Stimulated activated naive CD4-positive, alpha-beta T cell (primary cell): ENCODE results near the gene DCUN1D3.
"Not testable (repeated sequence)": the region's sequence is repeated elsewhere in the genome, so short reads cannot be mapped to it uniquely, and the experiment has no call there.

Source experiments
- DNase-seq, 6 experiments: peaks; one replicate each; lab custom pipeline; 2025; lab: John Stamatoyannopoulos, UW

Gene DCUN1D3

DNA sequence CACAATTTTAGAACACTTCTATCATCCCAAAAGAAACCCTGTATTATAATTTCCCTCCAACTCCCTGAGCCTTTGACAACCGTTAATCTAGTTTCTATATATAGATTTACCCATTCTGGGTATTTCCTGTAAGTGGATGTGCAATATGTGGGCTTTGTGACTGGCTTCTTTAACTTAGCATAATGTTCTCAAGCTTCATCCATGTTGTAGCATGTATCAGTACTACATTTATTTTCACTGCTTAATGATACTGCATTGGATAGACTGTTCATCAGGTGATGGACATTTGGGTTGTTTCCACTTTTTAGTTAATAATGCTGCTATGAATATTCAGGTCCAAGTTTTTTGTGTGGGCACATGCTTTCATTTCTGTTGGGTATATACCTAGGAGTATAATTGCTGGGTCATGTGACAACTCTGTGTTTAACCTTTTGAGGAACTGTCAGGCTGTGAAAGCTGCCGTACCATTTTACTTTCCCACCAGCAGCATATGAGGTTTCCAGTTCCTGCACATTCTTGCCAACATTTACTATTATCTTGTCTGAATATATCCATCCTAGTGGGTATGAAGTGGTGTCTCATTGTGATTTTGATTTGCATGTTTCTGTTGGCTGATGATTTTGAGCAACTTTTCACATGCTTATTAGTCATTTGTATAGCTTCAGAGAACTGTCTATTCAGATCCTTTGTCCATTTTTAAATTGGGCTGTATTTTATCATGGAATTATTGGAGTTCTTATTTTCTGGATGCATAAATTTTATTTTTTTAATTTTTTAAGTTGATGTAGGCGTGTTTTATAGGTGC is 77.4 kb downstream of the DCUN1D3 start:
- DNase-seq = no peak

DNA sequence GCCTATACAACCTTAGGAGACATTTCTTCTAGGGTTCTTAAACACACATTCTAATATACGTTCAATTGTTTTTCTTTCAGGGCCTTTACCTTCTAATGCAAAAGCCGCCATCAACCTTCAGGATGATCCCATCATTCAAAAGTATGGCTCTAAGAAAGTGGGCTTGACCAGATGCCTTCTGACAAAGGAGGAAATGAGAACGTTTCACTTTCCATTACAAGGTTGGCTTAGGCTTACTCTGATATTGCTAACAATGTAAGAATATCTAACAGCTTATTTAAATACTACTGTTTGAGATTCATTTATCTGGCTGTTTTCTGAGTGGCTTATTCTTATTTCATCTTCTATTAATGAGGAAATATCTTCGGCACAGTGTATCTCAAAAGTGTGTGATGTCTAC is 78.5 kb downstream of the DCUN1D3 start:
- DNase-seq = no peak

DNA sequence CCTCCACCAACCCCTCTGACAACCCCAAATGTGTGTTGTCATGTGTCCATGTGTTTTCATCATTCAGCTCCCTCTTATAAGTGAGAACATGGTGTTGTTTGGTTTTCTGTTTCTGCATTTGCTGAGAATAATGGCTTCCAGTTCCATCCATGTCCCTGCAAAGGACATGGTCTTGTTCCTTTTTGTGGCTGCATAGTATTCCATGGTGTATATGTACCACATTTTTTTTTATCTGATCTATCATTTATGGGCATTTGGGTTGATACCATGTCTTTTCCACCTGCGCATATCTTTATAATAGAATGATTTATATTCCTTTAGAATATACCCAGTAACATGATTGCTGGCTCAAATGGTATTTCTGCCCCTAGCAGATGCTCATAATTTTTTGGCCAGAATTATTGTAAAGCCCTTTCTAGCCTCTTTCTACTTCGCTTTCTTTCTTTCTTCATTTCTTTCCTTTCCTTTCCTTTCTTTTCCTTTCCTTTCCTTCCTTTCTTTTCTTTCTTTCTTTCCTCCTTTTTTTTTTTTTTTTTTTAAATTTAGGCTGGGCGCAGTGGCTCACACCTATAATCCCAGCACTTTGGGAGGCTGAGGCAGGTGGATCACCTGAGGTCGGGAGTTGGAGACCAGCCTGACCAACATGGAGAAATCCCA is 81.1 kb downstream of the DCUN1D3 start:
- DNase-seq = no peak

DNA sequence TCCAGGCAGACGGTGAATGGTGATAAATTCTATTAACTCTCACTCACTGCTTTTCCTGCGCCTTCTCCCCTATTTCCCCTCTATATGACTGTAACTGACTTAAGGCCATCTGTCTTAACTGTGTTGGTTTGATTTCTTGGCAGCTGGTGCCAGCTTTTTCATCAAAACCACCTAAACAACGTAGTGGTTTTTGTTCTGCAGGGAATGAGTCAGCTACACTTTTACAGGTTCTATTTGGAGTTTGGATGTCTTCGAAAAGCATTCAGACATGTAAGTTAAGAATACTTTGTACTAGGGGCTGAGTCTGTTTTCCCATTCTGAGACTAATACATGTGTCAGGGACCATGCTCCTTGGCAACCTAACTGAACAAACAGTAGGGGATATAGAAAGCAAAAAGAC is 85.4 kb downstream of the DCUN1D3 start:
- no peak for DNase-seq

DNA sequence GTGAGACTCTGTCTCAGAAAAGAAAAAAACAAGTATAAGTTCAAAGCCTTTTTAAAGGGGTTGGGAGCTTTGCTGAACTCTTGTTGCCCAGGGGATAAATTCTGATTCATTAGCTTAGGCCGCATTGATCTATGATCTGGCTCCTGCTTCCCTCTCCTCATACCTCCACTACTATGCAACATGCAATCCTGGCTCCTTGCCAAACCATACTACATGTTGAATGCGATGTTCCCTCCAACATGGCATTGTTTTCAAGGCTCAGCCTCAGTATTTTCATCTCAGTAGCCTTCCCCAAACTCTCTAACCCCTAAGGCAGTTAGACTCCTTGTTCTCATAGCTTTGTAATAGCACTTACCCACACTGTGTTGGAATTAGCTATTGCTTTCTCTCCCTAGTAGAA is 87.6 kb downstream of the DCUN1D3 start:
- DNase-seq = no peak

DNA sequence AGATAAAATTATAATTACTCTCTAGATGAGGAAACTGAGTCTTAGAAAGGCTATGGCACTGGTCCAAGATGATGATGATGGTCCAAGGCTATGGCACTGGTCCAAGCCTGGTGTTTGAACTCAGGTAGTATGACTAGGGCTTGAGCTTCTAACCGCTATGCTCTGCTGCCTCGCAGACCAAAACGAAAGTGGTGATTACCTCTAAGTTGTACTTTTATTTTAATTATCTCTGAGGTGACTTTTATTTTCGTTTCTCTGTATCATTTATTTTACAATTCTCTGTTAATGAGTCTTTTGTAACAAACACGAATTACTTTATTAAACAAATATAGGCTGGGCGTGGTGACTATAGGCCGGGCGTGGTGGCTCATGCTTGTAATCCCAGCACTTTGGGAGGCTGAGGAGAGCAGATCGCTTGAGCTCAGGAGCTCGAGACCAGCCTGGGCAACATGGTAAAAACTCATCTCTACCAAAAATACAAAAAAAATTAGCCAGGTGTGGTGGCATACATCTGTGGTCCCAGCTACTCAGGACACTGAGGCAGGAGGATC is 88.2 kb downstream of the DCUN1D3 start:
- DNase-seq = no peak

DNA sequence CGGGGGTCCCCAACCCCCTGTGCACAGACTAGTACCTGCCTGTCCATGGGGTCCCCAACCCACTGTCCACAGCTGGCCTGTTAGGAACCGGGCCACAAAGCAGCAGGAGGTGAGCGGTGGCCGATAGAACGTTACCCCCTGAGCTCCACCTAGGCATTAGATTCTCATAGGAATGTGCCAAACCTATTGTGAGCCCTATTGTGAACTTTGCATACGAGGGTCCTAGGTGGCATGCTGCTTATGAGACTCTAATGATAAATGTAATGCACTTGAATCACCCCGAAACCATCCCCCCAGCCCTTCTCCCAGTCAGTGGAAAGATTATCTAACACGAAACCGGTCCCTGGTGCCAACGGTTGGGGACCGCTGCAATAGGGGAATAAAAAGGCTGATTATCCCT is 92.3 kb downstream of the DCUN1D3 start:
- DNase-seq = no peak

DNA sequence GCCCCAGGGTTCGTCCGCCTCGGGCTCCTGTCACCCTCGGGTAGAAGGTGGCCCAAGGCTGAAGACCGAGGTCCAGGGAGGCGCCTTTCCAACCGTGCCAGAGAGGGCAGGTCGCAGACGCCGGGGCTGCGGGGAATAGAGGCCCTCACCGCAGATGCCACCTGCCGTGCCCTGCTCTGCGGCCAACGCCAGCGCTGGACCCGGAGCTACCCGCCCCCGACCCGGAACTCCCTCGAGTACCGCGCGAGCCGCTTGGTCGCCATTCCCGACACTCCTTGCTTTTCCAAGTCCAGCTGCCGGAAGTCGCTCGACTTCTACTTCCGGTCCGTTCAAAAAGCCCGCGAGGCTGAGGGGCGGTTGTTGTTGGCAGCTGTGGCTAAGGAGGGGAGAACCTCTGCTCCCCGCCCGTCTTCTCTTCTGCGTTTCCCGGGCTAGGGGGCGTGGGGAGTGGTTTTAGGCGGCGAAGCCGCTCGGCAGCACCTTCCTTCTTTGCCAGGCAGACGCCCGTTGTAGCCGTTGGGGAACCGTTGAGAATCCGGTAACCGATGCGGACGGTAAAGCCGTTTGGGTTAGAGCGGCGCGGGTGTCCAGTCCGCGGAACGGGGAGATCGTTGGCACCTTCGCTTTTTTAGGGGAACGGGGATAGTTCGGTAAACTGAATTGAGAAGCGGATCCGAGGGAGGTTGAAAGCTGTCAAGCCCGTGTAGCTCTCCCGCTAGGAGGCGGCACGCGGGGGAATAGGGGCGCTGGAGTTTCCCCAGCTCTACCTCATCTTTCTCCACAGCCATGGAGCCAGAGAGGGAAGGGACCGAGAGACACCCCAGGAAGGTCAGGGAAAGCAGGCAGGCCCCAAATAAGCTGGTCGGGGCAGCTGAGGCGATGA is 93.7 kb downstream of the DCUN1D3 start, which contains the start of the genes ERI2 and REXO5:
TSS of gene ERI2 (minus strand) at position 305 of the 883 bp plus-strand sequence. CDS start at position 263, 42 bp downstream.
TSS of gene REXO5 (plus strand) at position 360 of the 883 bp plus-strand sequence. CDS start at position 787, 427 bp downstream.
- peak; percentile 50 to 76 (median 62) for DNase-seq

DNA sequence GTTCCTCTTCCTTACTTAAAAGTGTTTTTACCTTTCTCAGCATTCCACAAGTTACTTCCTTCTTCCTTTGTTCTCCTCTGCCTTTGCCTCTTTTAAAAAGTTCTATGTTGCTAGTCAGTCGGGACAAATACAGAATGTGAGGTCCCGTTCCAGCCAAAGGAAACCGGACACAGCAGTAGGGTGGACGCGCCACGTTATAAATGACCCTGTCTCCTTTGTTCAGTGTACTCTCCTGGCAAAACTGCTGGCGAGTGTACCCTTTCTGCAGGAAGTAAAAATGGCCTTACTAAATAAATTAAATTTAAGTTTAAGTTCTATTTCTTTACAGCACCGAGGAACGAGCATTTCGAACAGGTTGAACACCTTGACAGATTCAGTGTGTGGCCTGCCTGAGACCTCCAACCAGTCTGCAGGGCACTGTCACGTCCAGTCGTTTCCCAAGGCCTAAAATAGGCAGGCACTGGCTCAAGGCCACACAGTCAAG is 94.4 kb downstream of the DCUN1D3 start:
- not testable (repeated sequence) for DNase-seq
